Measurements from ENCODE around the gene CARMIL1. TPM values are rescaled to one million over a fixed set of nuclear protein-coding genes. Genes with fewer than 3 reads are reported as not detected.

The CARMIL1 gene
- total RNA-seq, 1 donor from 2014 or later = 3.4 TPM

- ATAC-seq (ENCODE audit: low read depth) = no peak
- POLR2A ChIA-PET = no interaction called here
- Mint-ChIP-seq H3K27me3 (no peaks in the 10 kb centered on the region), H3K4me3 (no peak overlapping the region), H3K27ac (no peak overlapping the region), H3K4me1 (peaks cover 9% of the 10 kb centered on the region), H3K9me3 (no peaks in the 10 kb centered on the region), H3K36me3 (ENCODE audit: low read depth) (no peaks in the 10 kb centered on the region)
- CTCF ChIA-PET = no interaction called here
- intact Hi-C loops (cut with micrococcal nuclease) = no loop called here
- no peak for DNase-seq
- TF ChIP-seq CTCF (IDR thresholded peaks at IDR 0.05) = no peak
Observed at GRCh38 chr6:25548451-25548850, 269.3 kb downstream of the CARMIL1 start.

GRCh38 chr6:25550631-25551030 is 271.5 kb downstream of the CARMIL1 start:
- ChIA-PET CTCF (interaction anchor here (0.8 to 1.2 kb wide), 2 partner anchors 327 kb away, joined by 3 to 4 read pairs; no protein-coding TSS in a partner anchor), POLR2A (no interaction called here)
- no peaks in the 10 kb centered on the region for H3K36me3 Mint-ChIP-seq (ENCODE audit: low read depth)
- no peaks in the 10 kb centered on the region for H3K27me3 Mint-ChIP-seq
- DNase-seq (no peak), ATAC-seq (ENCODE audit: low read depth) (no peak)
- H3K27ac Mint-ChIP-seq = no peak overlapping the region
- no peaks in the 10 kb centered on the region for H3K9me3 Mint-ChIP-seq
- intact Hi-C loops (cut with micrococcal nuclease) = no loop called here
- H3K4me3 Mint-ChIP-seq = no peak overlapping the region
- peaks cover 9% of the 10 kb centered on the region for H3K4me1 Mint-ChIP-seq
- no peak for TF ChIP-seq CTCF (IDR thresholded peaks at IDR 0.05)

GRCh38 chr6:25553502-25553901 is 274.3 kb downstream of the CARMIL1 start:
- Mint-ChIP-seq H3K9me3 (no peaks in the 10 kb centered on the region), H3K4me1 (peaks cover 9% of the 10 kb centered on the region), H3K36me3 (ENCODE audit: low read depth) (no peaks in the 10 kb centered on the region), H3K27ac (no peak overlapping the region), H3K4me3 (no peak overlapping the region), H3K27me3 (no peaks in the 10 kb centered on the region)
- DNase-seq = no peak
- TF ChIP-seq CTCF (IDR thresholded peaks at IDR 0.05) = no peak
- ChIA-PET POLR2A (no interaction called here), CTCF (interaction anchor here (1.0 to 7.0 kb wide), 6 partner anchors 63 to 329 kb away, joined by 3 to 61 read pairs (median 18); partner anchors contain the start of gene CARMIL1)
- intact Hi-C loops (cut with micrococcal nuclease) = no loop called here
- no peak for ATAC-seq (ENCODE audit: low read depth)

- CTCF ChIA-PET = interaction anchor here (1.3 to 7.0 kb wide), 7 partner anchors 13 to 331 kb away, joined by 3 to 61 read pairs (median 19); partner anchors contain the start of gene CARMIL1
- DNase-seq (no peak), ATAC-seq (ENCODE audit: low read depth) (no peak)
- no peak for TF ChIP-seq CTCF (IDR thresholded peaks at IDR 0.05)
- Mint-ChIP-seq H3K4me3 (no peak overlapping the region), H3K27me3 (no peaks in the 10 kb centered on the region), H3K27ac (no peak overlapping the region), H3K36me3 (ENCODE audit: low read depth) (no peaks in the 10 kb centered on the region), H3K4me1 (peaks cover 9% of the 10 kb centered on the region), H3K9me3 (no peaks in the 10 kb centered on the region)
- intact Hi-C loops (cut with micrococcal nuclease) = loop anchor here (5.0 kb wide), 1 partner anchor 47 kb away; no protein-coding TSS in a partner anchor
- POLR2A ChIA-PET = no interaction called here
Observed at GRCh38 chr6:25555188-25555587, 276.0 kb downstream of the CARMIL1 start.

GRCh38 chr6:25556516-25556915 is 277.3 kb downstream of the CARMIL1 start:
- no peaks in the 10 kb centered on the region for H3K27me3 Mint-ChIP-seq
- H3K4me3 Mint-ChIP-seq = no peak overlapping the region
- peaks cover 9% of the 10 kb centered on the region for H3K4me1 Mint-ChIP-seq
- no peaks in the 10 kb centered on the region for H3K36me3 Mint-ChIP-seq (ENCODE audit: low read depth)
- POLR2A ChIA-PET = interaction anchor here (1.4 kb wide), 1 partner anchor 277 kb away, joined by 3 read pairs; the partner anchor contains the start of gene CARMIL1
- H3K27ac Mint-ChIP-seq = no peak overlapping the region
- DNase-seq = peak; percentile 47
- intact Hi-C loops (cut with micrococcal nuclease) = loop anchor here (1.0 to 5.0 kb wide), 6 partner anchors 46 to 436 kb away; no protein-coding TSS in a partner anchor
- H3K9me3 Mint-ChIP-seq = no peaks in the 10 kb centered on the region
- CTCF ChIA-PET = interaction anchor here (0.6 to 7.0 kb wide), 16 partner anchors 11 to 335 kb away, joined by 3 to 61 read pairs (median 3); partner anchors contain the start of gene CARMIL1
- TF ChIP-seq CTCF (IDR thresholded peaks at IDR 0.05) = peak; percentile 90
- peak; percentile 47 for ATAC-seq (ENCODE audit: low read depth)
